NCI-H1048 (cell line): ENCODE data around the gene PLCL2.

Experiments used
- DNase-seq: peaks from one replicate; lab custom pipeline; 2025; lab: John Stamatoyannopoulos, UW

PLCL2 gene

DNA sequence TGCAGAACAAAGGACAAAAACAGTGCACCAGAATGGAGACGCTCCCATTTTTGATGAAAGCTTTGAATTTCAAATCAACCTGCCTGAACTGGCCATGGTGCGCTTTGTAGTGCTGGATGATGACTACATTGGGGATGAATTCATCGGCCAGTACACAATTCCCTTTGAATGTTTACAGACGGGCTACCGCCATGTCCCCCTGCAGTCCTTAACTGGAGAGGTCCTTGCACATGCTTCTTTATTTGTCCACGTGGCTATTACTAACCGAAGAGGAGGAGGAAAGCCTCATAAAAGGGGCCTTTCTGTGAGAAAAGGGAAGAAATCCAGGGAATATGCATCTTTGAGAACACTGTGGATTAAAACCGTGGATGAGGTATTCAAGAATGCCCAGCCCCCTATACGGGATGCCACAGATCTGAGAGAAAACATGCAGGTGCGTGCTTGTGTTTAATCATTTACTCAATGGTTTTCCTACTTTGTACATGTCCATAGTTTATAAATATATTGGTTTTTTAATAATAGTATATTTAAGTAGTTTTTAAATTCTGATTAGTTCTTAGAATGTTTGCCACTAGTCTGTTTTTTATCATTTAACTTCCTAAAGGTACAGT lies 127.1 kb downstream of the PLCL2 start:
- DNase-seq = no peak

DNA sequence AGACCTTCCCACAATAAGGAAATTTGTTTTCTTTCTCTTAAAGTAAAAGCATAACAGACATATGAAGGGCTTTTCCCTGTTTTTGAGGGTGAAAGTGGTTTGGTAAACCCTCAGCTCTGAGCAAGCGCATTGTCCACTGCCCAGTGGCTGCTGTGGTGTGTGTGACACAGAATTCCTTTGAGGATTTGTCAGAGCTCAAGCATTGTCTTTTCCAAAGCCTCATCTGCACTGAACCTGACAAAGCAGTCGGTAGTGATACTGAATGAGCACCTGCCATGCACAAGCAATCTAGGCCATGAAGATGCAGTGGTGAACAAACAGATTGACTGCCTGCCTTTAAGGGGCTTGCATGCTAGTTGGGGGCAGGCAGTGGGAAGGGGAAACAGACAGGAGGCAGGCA lies 128.3 kb downstream of the PLCL2 start:
- no peak for DNase-seq

DNA sequence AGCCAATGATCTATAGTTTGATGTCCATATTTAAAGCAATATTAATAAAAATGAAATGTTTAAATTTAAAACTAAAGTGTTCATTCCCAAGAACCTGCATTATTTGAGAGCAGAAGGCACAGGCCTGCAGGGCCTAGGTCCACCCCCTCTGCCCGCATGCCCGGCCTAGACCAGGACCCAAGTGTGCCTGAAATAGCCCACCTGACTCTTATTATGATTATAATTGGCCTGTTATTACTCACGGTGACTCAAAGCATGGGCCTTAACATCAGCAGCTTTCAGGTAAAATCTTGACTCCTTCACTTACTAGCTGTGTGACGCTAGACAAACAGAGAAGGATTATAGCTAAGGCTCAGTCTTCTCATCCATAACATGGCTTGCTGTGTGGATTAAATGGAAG lies 128.8 kb downstream of the PLCL2 start:
- DNase-seq = no peak

DNA sequence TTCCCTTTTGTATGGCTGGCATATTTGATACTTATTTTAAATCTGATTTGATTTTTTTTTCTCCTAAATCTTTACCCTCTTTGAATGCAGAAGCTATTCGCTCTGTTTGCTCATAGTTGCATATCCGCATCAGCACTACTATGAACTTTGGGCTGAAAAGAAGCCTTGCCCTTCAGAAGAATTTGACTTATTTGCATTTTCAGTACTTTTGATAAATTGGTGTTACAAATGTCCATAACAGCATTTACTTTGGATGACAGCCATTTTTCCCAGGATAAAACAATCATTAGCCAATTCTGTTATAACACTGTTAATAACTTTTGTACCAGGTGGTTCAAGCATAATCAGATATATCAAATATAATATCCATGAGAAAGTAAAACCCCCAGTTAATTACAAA lies 129.5 kb downstream of the PLCL2 start:
- DNase-seq = no peak

DNA sequence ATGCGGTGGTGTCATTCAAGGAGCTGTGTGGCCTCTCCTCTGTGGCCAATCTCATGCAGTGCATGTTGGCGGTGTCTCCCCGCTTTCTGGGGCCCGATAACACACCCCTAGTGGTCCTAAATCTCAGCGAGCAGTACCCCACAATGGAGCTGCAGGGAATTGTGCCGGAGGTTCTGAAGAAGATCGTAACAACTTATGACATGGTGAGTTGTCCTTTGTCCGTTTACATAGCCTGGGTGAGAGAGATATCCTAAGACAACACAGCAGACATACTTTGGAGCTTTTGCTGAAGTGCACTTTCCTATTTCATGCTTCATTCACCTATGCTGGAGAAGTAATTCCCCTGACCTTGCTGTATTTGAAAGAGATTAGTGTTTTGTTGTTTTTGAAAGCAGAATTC lies 130.0 kb downstream of the PLCL2 start:
- no peak for DNase-seq

DNA sequence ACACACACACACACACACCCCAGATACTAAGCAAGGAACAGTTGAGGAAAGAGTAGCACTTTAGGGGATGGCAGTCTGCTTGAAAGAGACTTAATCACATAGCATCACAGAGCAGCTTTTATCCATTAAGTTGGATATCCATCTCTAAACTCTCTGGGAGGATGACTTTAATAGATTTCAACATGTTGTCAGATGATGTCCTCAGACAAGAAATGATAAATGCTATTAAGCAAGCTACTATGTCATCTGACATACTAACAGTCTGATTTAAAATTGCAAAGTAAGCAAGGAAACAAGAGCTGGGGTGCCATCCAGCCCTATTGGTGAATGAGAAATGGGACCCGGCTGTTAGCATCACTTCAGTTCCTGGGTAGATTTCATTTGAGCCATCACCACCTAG lies 136.9 kb downstream of the PLCL2 start:
- DNase-seq = no peak

DNA sequence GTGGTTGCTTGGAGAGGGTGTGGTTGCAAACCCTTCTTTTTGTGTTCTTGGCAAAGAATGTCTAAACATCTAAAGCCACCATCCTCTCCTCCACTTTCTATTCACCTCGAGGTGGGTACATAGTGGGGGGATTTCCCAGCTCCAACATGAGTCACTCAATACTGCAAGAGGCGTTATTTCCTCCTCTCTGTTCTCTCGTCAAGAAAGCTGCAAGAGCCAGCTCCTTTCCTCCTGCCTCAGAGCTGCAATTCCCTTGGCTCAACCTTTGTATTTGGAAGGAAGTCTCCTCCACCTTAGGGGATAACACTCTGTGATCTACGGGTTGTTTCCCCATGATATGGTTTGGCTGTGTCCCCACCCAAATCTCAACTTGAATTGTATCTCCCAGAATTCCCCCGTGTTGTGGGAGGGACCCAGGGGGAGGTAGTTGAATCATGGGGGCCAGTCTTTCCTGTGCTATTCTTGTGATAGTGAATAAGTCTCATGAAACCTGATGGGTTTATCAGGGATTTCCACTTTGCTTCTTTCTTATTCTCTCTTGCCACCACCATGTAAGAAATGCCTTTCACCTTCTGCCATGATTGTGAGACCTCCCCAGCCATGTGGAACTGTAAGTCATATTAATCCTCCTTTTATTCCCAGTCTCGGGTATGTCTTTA lies 138.4 kb downstream of the PLCL2 start:
- DNase-seq = no peak

DNA sequence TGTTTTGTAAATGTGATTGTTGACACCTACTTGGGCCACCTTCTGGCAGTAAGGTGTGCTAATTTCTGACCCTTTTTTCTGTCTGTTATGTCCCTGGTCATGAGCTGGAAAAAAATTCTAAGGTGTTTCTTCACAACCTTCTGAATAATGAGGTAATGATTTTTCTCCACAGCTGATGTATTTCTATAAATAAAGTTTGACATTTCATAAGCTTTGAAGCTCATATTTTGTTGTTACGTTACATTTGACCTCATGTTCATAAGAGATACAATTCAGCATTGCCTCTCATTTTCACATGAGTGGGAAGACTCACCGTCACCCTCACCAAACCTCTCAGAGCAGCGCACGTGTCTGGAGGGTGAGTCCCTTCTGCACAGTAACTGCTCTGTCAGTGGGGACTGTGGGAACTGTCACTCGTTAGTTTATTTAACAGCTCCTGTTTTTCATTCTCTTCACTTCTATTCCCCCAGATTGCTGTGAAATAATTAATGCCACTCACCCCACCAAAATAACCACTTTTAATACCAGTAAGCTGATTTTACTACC lies 140.9 kb downstream of the PLCL2 start:
- DNase-seq = no peak

DNA sequence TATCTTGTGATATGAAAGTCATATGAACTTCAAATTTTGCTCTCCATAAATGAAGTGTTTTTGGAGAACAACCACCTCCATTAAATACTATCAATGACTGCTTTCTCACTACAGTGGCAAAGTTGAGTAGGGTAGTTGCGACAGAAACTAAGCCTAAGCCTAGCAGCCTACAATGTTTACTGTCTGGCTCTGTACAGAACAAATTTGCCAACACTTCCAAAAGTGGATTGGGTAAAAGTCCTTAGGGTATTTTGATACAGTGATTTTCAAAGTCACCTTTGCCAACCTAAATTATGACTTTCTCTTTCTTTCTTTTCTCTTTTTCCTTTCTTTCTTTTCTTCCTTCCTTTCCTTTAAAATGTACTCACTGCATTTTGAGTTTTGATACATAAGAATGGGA lies 142.6 kb downstream of the PLCL2 start:
- no peak for DNase-seq

DNA sequence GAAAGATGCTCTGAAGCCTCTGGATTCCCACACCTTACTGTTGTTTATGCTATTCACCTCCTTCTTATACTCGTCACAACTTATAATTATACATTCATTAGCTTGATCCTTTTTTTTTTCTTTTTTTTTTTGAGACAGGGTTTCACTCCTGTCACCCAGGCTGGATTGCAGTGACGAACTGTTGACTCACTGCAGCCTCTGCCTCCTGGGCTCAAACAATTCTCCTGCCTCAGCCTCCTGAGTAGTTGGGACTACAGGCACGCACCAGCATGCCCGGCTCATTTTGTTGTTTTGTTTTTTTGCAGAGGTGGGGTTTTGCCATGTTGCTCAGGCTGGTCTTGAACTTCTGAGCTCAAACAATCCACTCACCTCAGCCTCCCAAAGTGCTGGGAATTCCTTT lies 143.6 kb downstream of the PLCL2 start:
- DNase-seq = no peak

DNA sequence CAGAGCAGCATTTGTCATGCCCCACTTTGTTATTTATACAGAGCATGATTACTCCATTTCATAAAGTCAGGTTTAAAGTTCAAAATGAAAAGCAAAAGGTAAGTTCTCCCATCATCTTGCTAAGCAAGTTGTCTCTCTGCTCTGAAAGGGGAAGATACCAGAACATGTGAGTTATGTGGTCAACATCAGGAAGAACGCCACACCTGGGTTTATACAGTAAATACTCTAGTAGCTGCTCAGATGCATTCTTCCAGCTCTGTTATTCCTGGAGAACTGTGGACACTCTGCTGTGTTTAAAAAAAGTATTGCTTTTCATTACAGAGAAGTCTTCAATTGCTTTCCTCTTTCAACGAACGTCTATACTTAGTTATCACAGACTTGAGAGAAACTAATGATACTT lies 145.7 kb downstream of the PLCL2 start:
- DNase-seq = no peak

DNA sequence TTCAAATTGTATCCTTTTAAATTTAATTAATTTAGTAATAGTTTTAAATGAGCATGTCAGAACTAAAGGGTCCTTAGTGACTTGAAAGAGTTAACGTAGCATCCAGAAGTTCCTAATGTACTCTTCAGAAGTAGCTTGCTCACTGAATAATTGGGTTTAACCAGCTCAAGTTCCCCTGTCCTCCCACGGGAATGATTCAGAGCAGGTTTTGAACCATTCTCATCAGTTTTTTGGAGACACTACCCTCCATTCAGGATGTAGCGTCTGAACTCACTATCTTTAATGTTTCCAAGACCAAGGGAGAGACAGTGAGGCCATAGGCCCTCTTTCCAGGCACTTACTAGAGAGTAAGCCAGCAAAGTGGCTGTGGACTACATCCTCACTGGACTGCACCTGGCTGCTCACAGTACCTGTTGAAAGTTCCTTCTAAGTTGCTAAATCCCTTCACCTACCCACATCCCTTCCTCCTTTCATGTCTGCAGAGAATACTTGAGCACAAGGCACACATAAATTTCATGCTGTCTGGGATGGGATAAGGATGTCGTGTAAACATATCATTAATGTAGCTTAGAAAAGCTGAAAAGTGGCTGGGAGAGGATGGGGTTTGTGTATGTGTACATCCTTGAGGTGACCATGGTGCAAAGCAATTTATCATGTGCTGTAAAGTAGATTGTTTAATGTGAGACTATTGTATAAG lies 146.3 kb downstream of the PLCL2 start:
- no peak for DNase-seq

DNA sequence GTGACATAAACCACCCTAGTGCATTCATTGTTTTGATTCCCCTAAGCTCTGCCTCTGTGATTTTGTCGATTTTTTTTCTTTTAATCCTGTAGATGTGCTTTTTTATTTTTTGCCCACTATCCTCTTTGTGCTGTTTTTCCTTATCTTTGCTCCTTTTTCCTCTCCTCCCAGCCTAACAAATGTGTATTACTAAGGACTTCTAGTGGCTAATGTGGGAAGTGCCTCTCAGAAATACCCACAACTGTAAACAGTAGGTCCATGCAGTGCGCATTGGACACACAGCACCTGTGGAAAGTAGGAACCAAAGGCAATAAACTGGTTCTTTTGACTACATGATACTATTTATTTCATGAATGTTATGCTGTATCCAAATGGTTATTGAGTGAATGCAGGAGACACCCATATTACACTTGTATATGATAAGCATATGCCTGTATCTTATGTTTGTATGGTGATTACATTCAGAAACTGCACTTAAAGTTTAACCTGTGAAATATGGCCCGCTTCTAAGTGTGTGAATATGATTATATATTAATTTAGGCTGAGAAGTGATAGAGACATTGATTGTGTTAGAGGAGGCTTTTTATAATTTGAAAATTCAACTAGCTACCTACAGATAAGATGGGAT lies 147.8 kb downstream of the PLCL2 start:
- DNase-seq = no peak

DNA sequence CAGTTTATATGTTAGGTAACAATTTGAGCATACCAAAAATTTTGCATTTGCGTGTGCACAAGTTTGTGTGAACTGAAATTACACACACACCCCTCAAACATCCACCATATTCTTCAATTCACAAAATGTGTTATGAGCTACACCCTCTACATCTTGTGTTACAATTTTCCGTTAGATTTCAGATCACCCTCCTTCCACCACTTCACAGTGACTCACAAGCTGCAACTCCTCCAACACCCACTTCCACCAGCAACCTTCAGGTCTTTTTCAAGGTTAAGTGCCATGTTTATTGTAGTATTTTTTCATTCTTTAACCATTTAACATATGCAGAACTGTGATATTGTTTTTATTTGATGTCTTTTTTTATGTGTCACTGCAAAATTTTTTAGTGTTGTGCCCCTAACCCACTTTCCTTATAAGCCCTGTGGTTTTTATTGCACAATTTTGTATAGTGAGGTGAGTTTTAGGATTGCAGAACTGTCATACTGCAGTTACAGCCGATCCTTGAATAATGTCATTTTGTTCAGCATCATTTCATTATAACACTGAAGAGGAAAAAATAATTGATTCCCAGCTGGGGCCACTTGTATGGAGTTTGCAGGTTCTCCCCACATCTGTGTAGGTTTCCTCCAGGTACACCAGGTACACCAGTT lies 148.9 kb downstream of the PLCL2 start:
- no peak for DNase-seq

DNA sequence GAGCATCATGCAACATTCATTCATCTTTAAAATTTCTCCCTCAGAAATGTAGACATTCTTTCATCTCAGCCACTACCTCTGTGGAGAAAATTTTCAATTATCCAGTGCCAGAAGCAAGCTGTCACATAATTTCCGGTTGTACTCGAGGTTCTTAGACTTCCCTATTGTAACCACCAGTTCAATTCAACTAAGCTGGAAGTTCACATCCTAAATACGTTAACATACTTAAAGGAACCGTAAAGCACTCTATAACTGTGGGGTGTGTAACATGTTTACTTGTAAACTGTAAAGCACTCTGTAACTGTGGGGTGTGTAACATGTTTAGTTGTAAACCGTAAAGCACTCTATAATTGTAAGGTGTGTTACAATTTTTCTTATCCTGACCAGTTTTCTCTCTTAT lies 150.3 kb downstream of the PLCL2 start:
- no peak for DNase-seq

DNA sequence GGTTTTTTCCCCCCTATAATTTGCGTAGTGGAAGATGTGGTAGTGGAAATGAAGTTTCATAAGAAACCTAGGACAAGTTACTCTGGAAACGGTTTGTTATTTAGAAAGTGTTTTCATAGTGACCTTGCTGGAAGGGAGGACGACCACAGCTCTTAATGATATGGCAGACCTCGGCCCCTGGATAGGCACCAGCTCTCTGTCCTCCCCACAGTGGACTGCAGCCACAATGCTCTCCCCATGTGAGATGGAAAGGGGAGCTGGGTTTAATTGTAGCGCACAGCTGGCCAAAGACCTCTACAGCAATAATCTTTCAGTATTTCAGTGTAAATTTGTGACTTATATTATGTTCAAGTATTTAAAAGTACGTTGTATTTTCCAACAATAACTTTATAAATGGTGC lies 151.2 kb downstream of the PLCL2 start:
- DNase-seq = no peak

DNA sequence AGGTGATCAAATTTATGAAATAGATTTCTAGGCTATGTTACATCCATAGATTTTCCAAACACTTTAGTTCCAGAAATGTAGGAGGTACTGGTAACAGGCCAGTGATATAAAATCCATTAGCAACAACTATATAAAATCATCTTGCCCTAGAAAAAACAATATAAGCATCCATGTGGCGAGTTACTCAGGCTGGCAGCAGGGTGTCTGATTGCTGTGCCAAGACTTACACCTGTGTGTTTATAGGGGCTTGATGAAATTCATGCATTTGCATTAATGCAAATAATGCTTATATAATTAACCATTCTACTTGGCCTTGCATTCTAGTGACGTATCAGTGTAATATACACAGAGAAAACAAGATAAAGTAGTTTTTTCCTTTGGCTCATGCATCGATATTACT lies 153.4 kb downstream of the PLCL2 start:
- no peak for DNase-seq

DNA sequence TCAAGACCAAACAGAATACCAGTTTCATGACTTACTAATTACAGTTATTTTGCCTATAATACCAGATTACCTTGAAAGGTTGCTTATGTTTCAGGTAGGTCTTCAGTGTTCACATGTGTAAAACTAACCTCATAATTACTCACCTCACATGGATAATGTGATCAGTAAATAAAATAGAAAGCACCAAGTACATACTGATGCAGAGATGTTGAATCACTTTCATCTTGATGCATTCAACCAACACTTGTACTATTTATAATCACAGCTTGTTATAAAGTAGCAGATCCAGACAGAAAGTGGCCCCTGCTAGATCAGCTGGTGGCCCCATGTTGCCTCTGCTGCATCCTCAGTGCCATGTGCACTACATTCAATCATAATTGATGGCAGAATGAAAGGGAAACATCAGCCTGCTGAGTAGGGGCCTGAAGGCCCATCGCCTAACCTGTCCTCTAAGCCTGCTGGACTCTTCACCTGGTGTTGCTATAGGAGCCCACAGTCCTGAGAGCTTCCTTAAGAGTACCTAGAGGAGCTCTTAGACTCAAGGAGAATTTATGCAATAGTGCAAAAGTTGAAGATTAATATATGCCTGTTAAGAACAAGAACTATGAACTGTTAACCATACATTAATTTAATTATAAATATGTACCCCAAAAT lies 154.3 kb downstream of the PLCL2 start:
- DNase-seq = no peak

DNA sequence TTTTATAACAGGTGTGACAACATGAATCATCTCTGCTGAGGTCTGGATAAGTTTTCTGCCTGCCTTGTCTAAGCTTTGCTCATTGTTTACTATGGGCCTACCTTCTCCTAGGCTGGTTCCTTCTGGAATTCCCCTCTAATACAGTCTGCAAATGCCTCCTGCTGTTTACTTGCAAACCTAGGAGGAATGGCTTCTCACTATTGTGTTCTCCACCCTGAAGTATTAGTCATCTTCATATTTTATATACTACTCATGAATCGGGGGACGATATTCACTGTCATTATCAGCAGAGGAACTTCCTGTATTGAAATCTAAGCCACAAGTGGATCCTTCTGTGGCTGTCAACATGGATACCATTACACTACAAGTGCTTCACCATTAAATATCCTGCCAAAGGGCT lies 154.8 kb downstream of the PLCL2 start:
- DNase-seq = no peak

DNA sequence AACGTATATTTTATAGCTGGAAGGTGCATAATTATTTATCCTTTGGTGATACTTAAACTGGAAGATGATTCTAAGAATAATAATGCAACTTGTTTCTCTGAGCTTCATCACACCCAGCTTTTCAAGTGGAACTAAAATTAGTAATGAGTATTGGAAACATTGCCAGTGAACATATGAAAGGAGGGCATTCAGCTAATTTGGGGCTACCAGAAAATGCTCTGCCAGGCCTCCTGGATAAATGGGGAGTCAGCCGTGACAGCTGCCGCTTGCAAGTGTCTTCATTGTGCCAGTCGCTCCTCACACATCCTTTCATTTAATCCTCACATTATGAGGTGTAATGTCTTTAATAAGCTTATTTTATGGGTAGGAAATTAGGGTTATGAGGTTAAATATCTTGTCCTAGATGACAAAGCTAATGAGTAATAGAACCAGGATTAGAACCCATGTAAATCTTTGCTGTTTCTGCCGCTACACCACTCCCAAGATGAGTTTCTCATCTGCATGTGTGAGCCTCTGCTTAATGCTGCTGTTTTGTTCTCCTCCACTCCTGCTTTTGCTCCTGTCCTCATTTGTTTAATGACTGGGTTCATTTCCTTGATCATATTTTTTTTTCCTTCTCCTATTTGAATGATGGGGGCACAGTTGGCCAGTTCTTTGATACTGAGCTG lies 155.7 kb downstream of the PLCL2 start:
- DNase-seq = peak; percentile 9

DNA sequence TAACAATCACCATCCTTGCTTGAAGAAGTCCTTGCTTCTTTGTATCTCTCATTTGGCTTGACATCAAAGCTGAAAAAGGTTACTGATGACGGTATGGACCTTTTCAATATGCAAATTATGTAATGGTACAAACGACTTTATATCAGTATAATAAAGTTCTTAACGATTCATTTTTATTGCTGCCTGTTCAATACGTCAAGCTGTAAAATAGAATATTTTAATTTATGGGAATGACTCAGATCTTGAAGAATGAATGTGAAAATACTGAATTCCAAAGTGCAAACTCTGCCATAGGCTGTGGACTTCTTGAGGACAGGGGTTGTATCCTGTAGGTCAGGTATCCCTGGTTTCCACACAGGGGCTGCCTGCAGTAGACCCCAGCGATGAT lies 156.2 kb downstream of the PLCL2 start:
- DNase-seq = no peak
